Superior temporal gyrus (tissue), 1 donor: Measurements from ENCODE around the gene ARHGEF28.

ENCODE experiments used
- DNase-seq: peaks from one replicate; pipeline ENCODE4 v3.0.0-alpha.2; 2016; ENCODE audit errors: extremely low spot score

Gene ARHGEF28

GRCh38 chr5:73776405-73776804 lies 150.4 kb downstream of the ARHGEF28 start:
- no peak for DNase-seq

- no peak for DNase-seq
These were observed 151.2 kb downstream of the ARHGEF28 start for GRCh38 chr5:73777192-73777591.

GRCh38 chr5:73780302-73781080 lies 154.5 kb downstream of the ARHGEF28 start:
- DNase-seq = no peak

GRCh38 chr5:73781107-73781768 lies 155.2 kb downstream of the ARHGEF28 start:
- DNase-seq = no peak

- peak; percentile 22 for DNase-seq
These were observed 157.8 kb downstream of the ARHGEF28 start for GRCh38 chr5:73783828-73784227.

- no peak for DNase-seq
These were observed 160.2 kb downstream of the ARHGEF28 start for GRCh38 chr5:73786043-73786831.

- DNase-seq = no peak
These were observed 163.9 kb downstream of the ARHGEF28 start for GRCh38 chr5:73789851-73790281.

GRCh38 chr5:73791389-73791788 lies 165.4 kb downstream of the ARHGEF28 start:
- no peak for DNase-seq

GRCh38 chr5:73792687-73793320 lies 166.8 kb downstream of the ARHGEF28 start:
- peak; percentile 91 for DNase-seq

- DNase-seq = no peak
These were observed 167.9 kb downstream of the ARHGEF28 start for GRCh38 chr5:73793911-73794310.

GRCh38 chr5:73796164-73797131 lies 170.5 kb downstream of the ARHGEF28 start:
- no peak for DNase-seq

- no peak for DNase-seq
These were observed 171.1 kb downstream of the ARHGEF28 start for GRCh38 chr5:73797132-73797510.

GRCh38 chr5:73799401-73799972 lies 173.5 kb downstream of the ARHGEF28 start:
- no peak for DNase-seq

- no peak for DNase-seq
These were observed 175.7 kb downstream of the ARHGEF28 start for GRCh38 chr5:73801686-73802085.

- DNase-seq = no peak
These were observed 179.5 kb downstream of the ARHGEF28 start for GRCh38 chr5:73805449-73805848.

GRCh38 chr5:73808911-73809310 lies 182.9 kb downstream of the ARHGEF28 start:
- DNase-seq = no peak

GRCh38 chr5:73810429-73810828 lies 184.4 kb downstream of the ARHGEF28 start:
- no peak for DNase-seq

- DNase-seq = no peak
These were observed 186.5 kb downstream of the ARHGEF28 start for GRCh38 chr5:73812457-73812856.

- no peak for DNase-seq
These were observed 187.1 kb downstream of the ARHGEF28 start for GRCh38 chr5:73812962-73813588.
